Retina (tissue), 1 donor: ENCODE results near the gene MAP3K5.
"Not testable (repeated sequence)": the region's sequence is repeated elsewhere in the genome, so short reads cannot be mapped to it uniquely, and the experiment has no call there.

ENCODE experiments used
- DNase-seq: peaks from one replicate; pipeline ENCODE4 v3.0.0-alpha.2; 2016

MAP3K5 gene, protein sequence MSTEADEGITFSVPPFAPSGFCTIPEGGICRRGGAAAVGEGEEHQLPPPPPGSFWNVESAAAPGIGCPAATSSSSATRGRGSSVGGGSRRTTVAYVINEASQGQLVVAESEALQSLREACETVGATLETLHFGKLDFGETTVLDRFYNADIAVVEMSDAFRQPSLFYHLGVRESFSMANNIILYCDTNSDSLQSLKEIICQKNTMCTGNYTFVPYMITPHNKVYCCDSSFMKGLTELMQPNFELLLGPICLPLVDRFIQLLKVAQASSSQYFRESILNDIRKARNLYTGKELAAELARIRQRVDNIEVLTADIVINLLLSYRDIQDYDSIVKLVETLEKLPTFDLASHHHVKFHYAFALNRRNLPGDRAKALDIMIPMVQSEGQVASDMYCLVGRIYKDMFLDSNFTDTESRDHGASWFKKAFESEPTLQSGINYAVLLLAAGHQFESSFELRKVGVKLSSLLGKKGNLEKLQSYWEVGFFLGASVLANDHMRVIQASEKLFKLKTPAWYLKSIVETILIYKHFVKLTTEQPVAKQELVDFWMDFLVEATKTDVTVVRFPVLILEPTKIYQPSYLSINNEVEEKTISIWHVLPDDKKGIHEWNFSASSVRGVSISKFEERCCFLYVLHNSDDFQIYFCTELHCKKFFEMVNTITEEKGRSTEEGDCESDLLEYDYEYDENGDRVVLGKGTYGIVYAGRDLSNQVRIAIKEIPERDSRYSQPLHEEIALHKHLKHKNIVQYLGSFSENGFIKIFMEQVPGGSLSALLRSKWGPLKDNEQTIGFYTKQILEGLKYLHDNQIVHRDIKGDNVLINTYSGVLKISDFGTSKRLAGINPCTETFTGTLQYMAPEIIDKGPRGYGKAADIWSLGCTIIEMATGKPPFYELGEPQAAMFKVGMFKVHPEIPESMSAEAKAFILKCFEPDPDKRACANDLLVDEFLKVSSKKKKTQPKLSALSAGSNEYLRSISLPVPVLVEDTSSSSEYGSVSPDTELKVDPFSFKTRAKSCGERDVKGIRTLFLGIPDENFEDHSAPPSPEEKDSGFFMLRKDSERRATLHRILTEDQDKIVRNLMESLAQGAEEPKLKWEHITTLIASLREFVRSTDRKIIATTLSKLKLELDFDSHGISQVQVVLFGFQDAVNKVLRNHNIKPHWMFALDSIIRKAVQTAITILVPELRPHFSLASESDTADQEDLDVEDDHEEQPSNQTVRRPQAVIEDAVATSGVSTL (N-terminal part only)

DNA sequence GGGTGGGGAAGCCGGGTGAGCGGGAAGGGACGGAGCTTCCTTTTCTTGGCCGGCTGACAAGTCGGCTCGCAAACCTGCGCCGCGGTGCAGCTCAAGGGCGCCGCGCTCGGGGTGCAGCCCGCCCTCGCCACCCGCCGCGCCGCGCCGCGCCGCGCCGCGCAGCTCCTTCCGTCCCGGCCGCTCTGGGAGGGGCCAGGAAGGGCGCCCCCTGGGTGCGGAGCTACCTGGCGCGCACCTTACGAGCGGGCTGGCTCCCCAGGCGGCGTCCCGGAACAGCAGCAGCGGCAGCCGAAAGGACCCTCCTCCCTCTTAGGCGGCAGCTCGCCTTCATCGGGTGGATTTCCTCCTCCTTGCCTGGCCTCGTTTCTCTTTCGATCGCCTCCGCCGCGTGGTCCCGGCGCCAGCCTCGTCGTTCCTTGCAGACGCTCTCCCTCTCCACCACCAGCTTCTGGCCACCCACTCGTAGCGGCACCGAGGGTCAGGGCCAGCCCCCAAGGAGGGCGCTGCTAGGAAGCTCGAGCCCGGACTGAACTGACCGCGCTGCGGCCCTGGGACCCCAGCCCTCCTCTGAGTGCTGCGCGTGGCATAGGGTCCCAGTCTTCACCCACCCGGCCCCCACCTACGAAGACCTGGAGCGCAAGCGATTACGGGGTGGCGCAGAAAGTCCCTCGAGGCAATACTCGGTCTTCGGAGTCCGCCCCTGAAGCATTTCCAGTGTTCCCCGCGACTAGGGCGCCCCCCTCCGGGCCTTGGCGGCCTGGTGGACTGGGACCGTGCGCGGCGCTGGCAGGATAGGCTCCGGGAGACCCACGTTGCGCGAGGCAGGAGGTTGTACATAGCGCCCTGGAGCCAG, at the start of gene MAP3K5:
Gene MAP3K5, minus strand, starts transcription at position 68 of the 853 bp plus-strand sequence. CDS start 320 bp downstream, outside the sequence.
- DNase-seq = peak; percentile 91

DNA sequence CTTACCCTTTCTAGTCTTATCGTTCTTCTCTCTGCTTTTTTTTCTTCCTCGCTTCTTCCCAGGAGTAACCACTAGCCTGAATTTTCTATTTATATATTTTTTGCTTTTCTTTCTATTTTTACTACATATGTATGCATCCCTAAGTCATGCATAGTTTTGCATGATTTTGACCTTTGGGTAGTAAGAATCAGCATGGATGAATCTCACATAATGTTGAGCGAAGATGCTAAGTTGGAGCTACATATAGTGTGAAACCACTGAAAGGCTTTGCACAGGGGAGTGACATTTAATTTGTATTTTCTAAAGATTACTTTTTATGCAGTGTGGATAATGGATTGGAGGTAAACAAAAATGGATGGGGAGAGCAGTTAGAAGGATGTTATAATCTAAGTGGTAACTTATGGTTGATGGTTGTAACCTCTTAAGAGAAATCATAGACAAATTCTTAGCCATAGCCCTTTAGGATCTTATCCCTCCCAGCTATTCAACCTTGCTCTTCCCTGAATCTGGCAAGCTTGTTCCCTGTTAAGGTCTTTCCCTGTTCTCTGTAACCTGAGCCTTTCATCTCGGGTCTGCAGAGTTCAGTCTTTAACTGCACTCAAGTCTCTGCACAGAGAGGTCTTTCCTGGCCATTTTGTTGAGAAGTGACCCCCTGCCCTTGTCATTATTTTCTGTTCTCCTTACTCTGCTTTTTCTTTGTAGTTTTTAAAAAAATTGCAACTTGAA, 48.2 kb upstream of the MAP3K5 start:
- no peak for DNase-seq

DNA sequence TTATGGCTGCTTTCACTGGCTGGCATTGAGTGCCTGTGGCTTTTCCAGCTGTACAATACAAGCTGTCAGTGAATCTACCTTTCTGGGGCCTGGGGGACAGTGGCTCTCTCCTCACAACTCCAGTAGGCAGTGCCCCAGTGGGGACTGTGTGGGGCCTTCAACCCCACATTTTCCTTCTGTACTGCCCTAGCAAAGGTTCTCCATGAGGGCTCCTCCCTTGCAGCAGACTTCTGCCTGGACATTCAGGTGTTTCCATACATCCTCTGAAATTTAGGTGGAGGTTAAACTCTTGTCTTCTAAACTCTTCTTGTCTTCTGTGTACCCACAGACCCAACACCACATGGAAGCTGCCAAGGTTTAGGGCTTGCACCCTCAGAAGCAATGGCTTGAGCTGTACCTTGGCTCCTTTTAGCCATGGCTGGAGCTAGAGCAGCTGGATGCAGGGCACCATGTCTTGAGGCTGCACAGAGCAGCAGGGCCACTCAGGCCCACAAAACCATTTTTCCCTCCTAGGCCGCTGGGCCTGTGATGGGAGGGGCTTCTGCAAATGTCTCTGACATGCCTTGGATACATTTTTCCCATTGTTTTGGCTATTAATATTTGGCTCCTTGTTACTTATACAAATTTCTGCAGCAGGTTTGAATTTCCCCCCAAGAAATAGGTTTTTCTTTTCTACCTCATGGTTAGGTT, 39.7 kb upstream of the MAP3K5 start:
- DNase-seq = no peak

DNA sequence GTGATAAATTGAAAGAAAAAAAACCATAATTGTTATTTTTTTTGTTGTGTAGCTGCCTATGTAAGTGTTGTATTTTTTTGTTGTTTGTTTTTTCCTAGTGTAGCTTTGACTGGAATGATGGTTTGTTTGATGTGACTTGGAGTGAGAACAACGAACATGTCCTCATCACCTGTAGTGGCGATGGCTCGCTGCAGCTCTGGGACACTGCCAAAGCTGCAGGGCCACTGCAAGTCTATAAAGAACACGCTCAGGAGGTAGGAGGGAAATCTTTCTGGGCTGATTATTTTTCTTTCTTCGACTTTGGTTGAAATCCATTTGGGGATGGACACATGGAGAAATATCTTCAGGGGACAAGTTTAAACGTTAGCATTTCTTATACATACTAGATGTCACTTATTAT, 33.9 kb upstream of the MAP3K5 start:
- no peak for DNase-seq

DNA sequence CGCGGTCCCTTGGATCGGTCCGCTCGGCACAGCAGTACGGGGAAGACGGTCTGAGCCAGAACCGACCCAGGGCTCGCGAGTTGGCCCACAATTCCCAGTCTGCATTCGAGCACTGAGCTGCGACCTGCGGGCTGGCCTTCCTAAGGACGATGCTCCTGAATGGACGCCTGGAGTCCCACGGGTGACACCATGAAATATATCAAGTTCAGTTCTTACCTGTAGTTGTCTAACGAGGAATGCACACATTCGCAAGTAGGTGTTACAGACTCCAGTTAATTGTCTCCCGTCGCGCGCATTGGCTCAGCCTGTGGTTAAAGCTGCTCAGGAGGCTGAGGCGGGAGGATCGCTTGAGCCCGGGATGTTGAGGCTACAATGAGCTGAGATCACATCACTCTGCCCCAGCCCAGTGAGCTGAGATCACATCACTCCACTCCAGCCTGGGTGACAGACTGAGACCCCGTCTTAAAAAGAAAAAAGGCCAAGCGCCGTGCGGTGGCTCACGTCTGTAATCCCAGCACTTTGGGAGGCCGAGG, 30.9 kb upstream of the MAP3K5 start:
- no peak for DNase-seq

DNA sequence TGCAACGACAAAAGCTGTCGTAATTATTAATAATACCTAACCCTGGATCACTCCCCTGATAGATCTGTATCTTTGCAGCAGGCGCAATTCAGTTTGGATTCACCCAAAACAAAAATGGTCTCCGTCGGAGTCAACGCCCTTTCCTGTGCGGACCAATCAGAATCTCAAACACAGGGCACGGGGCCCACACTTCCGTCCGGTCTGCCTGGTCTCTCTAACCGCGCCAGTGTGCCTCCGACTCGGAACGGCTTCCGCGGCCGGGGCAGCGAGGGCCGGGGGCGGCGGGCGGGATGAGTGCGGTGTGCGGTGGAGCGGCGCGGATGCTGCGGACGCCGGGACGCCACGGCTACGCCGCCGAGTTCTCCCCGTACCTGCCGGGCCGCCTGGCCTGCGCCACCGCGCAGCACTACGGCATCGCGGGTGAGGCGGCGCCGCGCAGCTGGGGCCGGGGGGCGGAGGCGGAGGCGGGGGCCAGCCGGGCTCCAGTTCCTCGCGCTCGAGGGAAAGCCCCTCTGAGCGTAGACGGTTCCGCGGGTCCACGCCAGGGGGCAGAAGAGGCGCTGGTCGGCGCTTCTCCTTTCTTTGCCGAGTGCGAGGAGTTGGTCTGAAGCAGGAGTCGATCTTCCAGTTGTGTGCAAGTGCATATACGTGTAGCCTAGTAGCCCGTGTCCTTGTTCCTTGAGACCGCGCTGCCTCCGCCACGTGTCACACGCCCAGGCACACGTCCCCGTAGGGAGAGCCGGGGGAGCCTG, 30.3 kb upstream of the MAP3K5 start, which contains the start of gene PEX7:
Gene PEX7, plus strand, starts transcription at position 217 of the 752 bp plus-strand sequence. Its CDS starts 74 bp downstream, at position 291.
- DNase-seq = peak; percentile 93

DNA sequence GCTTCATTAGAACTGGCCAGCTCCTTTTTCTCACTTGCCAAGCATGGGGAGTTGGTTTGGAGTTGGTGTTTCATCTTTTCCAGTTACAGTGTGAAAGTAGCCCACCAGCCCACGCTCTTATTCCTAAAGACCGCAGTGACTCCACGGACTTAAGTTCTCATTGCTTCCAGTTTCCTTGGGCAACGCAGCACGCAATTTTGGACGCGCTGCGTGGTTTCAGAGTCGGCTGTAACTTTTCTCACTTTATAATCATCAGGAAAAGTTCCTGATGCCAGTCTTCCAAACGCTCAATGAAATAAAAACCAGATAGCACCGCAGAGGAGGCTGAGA, 29.7 kb upstream of the MAP3K5 start:
- no peak for DNase-seq

DNA sequence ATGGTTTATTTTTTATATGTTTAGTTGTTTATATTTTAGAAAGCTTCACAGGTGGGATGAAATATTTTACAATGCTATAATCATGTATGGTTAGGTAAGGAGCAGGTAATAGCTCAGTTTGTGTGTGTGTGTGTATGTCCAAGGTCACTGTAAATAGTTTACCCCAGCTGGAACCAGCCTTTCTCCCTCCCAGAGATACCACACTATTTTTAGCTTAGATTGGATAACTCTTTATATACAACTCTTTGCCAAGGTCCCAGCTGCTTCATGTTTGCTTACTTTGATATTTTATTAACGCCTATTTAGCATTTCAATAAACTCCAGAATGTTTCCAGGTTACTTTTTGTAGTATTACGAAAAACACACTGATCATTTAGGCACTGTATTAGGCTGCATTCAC, 28.3 kb upstream of the MAP3K5 start:
- DNase-seq = no peak

DNA sequence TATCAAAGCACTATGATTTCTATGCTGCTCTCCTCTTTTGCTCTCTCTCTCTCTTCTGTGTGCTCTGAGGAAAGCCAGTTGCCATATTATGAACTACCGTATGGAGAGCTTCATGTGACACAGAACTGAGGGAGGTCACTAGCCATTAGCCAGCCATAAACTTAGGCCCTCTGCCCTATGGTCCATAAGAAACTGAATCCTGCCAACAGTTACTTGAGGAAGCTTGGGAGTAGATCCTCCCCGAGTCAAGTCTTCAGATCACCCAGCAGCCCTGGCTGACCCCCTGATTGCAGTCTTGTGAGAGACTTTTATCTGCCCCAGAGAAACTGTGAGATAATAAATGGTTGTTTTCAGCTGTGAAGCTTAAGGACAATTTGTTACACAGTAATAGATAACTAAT, 24.4 kb upstream of the MAP3K5 start:
- DNase-seq = no peak

DNA sequence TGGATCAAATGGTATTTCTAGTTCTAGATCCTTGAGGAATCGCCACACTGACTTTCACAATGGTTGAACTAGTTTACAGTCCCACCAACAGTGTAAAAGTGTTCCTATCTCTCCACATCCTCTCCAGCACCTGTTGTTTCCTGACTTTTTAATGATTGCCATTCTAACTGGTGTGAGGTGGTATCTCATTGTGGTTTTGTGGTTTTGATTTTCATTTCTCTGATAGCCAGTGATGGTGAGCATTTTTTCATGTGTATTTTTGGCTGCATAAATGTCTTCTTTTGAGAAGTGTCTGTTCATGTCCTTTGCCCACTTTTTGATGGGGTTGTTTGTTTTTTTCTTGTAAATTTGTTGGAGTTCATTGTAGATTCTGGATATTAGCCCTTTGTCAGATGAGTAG, 23.3 kb upstream of the MAP3K5 start:
- DNase-seq = not testable (repeated sequence)

DNA sequence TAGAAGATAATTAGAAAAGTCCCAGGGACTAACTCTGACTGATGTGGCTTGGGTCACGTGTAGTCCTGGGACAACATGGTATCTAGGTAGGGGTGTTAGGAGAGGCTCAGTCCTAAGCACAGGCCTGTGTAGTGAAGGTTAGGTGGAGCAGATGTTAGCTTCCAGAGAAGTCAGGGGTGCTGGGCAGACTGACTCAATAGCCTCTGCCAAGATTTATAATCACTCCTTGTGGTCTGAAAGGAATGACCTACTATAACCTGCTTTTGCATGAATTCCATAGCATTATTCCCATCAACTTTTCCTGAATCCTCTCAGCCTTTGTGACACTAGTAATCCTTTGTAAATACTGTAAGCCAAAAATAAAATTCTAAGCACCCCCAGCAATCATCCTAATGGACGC, 19.9 kb upstream of the MAP3K5 start:
- DNase-seq = no peak

DNA sequence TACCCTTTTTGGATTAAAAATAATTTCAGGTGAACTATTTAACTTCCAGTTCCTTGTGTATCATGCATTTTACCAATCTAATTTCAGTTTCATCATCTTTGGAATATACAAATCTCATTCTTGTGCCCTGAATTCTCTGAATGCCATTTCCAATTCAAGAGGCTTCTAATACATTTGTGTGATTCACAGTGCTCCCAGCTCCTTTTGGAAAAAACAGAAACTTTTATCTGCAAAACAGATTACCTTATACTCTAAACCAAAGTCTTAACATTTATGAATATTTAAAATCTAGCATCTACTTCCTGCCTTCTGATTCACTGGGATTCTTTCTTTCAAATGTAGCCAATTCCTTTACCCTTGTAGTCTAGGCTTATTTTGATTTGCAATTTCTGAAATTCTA, 19.0 kb upstream of the MAP3K5 start:
- DNase-seq = no peak

DNA sequence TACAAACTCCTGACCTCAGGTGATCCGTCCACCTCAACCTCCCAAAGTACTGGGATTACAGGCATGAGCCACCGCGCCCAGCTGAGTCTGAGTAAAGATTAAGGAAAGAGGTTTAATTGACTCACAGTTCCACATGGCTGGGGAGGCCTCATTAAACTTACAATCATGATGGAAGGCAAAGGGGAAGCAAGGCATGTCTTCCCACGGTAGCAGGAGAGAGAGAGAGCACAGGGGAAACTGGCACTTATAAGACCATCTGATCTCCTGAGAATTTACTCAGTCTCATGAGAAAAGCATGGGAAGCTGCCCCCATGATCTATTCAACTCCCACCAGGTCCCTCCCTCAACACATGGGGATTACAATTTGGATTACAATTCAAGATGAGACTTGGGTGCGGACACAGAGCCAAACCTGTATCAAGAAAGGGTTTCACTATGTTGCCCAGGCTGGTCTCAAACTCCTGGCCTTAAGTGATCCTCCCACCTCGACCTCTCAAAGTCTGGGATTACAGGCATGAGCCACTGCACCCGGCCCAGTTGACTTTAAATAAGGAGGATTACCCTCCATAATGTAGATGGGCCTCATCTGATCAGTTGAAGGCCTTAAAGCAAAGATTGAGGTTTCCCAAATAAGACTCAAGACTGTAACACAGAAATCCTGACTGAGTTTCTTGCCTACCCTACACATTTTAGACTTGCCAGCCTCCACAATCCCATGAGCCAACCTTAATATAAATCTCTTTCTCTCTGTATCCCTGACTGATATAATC, 17.0 kb upstream of the MAP3K5 start:
- no peak for DNase-seq

DNA sequence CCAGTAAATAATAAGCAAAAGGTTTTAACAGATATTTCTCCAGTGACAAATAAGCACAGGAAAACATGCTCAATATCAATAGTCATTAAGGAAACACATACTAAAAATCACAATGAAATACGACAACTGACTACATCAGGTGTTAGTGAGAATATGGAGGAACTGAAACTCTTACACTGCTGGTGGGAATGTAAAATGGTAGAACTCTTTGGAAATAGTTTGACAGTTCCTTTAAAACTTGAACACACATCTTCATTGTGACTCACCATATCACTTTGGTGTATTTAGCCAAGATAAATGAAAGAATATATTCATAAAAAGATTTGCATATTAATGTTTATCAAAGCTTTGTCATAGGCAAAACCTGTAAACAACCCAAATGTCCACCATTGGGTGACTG, 11.3 kb upstream of the MAP3K5 start:
- DNase-seq = no peak

DNA sequence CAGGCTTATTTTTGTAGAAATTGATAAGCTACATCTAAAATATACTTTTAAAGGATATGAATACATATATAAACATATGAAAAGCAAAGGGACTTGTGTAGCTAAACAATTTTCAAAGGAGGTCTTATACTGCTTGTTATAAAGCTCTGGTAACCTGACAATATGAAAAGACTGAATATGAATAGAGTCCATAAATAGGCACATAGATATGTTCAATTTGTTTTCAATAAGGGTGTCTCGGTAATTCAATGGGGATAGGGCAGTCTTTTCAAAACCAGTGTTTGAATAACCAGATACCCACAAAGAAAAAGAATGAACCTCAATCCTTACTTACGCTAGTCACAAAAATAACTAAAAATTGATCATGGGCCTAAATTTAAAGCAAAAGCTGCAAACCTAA, 9.3 kb upstream of the MAP3K5 start:
- DNase-seq = no peak

DNA sequence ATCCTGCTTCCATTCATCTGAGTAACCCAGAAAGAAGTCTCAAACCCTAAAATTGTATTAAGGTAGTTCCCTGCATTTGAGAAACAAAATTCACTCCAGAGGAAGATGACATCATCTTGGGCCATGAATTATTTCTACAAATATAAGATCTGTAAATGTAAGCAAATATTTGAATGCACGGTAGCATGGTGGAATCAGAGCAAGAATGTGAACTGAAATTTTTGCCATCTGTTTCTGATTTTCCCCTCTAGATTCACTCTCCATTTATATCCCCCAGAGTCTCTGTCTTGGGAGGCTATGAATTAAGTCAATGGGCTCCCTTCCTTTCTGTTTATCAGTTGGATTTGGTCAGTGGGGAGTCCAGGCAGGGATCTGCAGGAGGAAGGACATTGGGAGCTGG, 5.8 kb upstream of the MAP3K5 start:
- no peak for DNase-seq

DNA sequence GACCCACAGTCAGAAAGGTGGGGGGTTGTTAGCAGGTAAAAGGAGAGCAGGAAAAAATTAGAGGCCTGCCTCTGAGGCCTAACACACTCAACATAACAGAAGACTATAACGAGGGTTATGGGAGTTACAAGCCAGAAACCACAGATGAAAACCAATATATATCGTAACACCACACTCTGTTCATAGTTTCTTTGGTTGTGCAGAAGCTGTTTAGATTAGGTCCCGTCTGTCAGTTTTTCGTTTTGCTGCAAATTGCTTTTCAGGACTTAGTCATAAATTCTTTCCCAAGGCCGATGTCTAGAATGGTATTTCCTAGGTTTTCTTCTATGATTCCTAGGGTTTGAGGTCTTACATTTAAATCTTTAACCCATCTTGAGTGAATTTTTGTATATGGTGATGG, 3.7 kb upstream of the MAP3K5 start:
- no peak for DNase-seq

DNA sequence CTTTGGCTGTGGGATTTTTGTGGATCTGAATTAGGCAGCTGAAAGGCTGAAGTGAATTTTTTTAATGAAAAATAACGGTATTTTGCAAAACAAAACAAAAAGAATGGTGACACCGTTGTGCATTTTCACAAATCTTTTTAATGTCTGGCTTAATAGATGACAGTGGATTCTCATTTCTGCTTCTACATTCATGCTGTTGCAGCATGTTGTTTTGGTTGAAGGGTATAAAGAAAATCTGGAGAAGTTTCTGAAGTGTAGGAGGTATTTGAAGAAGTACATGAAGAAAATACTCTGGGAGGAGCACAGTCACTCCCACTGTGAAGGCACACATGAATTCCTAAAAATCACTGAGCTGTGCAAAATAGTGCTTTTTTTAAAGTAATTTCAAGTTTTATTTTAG, 3.1 kb upstream of the MAP3K5 start:
- DNase-seq = no peak

DNA sequence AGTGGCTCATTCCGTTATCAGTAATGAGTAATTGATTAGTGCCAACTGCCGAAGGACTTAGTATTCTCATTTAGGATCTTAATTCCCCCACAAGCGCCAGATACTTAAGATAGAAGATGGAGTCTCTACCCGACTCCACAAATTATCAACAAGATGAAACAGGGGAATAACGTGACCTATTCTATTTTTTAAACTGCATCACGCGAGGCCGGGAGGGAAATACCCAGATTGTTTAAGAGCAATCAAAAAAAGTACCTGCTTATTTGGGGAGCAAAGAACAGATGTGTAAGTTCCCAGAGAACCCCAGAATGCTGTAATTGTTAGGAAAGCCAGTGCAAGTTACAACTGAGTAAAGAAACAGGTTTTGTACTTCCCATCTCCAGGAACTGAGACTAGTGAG, 1.1 kb upstream of the MAP3K5 start:
- no peak for DNase-seq
